ENCODE measurements around the gene B9D1. TPM values are rescaled to one million over a fixed set of nuclear protein-coding genes. Genes with fewer than 3 reads are reported as not detected.

B9D1 gene
- total RNA-seq, 1 donor from 2014 or later = 6.7 TPM

DNA sequence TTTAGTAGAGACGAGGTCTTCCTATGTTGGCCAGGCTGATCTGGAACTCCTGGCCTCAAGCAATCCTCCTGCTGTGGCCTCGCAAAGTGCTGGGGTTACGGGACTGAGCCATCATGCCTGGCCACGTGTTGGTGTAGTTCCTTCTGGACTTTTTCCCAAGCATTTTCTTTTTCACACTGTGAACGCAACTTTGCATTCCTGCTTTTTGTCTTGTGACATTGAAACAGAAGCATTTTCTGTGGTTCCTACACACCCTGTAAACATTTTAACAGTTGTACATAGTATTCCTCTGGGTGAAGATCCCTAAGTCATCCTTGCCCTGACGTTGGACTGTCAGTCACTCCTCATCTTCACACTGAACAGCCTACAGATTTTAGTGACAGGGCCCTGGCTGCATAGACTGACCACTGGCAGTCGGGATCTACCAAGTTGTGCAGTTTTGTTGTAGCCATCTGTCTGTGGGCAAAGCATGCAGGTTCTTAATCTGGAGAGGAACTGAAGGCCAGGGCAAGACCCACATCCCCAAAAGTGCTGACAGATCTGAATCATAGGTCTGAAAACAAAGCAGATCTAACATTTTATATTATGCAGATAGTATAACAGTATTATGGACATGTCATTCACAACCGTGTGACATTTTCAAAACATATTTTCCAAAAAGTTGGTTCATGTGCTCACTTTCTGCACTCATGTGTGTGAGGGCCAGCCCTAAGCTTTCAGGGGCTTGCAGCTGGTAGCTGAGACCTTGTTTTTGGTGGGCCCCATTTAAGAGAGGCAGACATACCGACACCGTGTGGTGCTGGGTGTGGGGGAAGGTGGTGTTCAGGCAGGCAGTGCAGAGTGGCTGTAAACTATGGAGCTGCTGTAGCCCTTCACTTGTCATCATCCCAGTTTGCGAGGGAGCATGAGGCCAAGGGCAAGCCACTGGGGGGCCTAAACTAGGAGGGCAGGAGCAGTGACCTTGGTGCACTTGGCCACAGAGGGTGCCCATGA, 65.4 kb downstream of the B9D1 start:
- H3K27ac Mint-ChIP-seq = no peak overlapping the region
- H3K9me3 Mint-ChIP-seq = no peaks in the 10 kb centered on the region
- H3K4me3 Mint-ChIP-seq = no peak overlapping the region
- TF ChIP-seq, protein P1, sequence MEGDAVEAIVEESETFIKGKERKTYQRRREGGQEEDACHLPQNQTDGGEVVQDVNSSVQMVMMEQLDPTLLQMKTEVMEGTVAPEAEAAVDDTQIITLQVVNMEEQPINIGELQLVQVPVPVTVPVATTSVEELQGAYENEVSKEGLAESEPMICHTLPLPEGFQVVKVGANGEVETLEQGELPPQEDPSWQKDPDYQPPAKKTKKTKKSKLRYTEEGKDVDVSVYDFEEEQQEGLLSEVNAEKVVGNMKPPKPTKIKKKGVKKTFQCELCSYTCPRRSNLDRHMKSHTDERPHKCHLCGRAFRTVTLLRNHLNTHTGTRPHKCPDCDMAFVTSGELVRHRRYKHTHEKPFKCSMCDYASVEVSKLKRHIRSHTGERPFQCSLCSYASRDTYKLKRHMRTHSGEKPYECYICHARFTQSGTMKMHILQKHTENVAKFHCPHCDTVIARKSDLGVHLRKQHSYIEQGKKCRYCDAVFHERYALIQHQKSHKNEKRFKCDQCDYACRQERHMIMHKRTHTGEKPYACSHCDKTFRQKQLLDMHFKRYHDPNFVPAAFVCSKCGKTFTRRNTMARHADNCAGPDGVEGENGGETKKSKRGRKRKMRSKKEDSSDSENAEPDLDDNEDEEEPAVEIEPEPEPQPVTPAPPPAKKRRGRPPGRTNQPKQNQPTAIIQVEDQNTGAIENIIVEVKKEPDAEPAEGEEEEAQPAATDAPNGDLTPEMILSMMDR (IDR thresholded peaks at IDR 0.05) = no peak
- intact Hi-C loops (cut with micrococcal nuclease) = no loop called here
- H3K27me3 Mint-ChIP-seq = peaks cover 2% of the 10 kb centered on the region
- CTCF ChIA-PET = no interaction called here
- H3K36me3 Mint-ChIP-seq (ENCODE audit: low read depth) = no peaks in the 10 kb centered on the region
- peaks cover 13% of the 10 kb centered on the region for H3K4me1 Mint-ChIP-seq
- ATAC-seq (ENCODE audit: low read depth) = no peak
- no peak for DNase-seq
- POLR2A ChIA-PET = interaction anchor here (1.0 kb wide), 1 partner anchor 9 kb away, joined by 3 read pairs; no protein-coding TSS in a partner anchor

DNA sequence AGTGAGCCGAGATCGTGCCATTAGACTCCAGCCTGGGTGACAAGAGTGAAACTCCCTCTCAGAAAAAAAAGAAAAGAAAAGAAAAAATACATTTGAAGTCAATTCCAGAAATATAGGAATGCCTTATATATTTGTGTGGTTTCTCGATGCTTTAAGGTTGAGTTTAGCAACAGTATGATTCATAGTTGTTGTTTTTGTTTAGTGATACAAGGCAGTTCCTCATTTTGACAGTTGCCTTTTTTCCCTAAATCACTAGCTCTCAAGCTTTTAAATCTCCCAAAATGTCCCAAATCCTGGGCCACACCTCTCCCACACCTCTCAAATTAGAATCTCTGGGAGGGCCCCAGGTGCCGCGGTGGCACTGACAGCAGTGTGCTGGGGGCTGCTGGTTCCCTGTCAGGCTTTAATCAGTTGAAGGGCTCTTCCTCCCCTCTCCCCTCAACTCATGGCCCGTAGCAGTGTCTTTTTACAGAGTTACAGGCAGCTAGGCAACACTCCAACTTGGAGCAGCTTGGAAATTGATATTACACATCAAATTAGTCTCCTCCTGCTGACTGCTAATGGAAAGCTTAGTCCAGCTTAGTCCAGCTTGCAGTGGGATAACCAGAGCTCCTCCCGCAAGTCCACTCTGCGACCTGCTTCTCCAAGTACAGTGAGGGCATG, 66.9 kb downstream of the B9D1 start:
- H3K27me3 Mint-ChIP-seq = peaks cover 6% of the 10 kb centered on the region
- POLR2A ChIA-PET = no interaction called here
- DNase-seq (no peak), ATAC-seq (ENCODE audit: low read depth) (no peak)
- peaks cover 9% of the 10 kb centered on the region for H3K4me1 Mint-ChIP-seq
- TF ChIP-seq, protein P1 (IDR thresholded peaks at IDR 0.05) = no peak
- CTCF ChIA-PET = interaction anchor here (2.2 kb wide), 1 partner anchor 42 kb away, joined by 6 read pairs; no protein-coding TSS in a partner anchor
- H3K4me3 Mint-ChIP-seq = no peak overlapping the region
- intact Hi-C loops (cut with micrococcal nuclease) = no loop called here
- H3K9me3 Mint-ChIP-seq = no peaks in the 10 kb centered on the region
- H3K36me3 Mint-ChIP-seq (ENCODE audit: low read depth) = peaks cover 2% of the 10 kb centered on the region
- no peak overlapping the region for H3K27ac Mint-ChIP-seq

DNA sequence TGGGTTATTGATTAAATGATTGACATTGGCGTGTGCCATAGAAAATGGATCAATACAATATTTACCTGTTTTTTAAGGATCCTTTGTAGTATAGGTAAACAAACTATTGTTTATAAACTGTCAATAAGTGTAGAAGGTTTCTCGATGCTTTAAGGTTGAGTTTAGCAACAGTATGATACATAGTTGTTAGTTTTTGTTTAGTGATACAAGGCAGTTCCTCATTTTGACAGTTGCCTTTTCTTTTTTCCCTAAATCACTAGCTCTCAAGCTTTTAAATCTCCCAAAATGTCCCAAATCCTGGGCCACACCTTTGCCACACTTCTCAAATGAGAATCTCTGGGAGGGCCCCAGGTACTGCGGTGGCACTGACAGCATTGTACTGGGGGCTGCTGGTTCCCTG, 68.1 kb downstream of the B9D1 start:
- Mint-ChIP-seq H3K27ac (no peak overlapping the region), H3K4me3 (no peak overlapping the region), H3K9me3 (no peaks in the 10 kb centered on the region), H3K27me3 (peaks cover 7% of the 10 kb centered on the region), H3K36me3 (ENCODE audit: low read depth) (peaks cover 2% of the 10 kb centered on the region), H3K4me1 (peaks cover 14% of the 10 kb centered on the region)
- no peak for DNase-seq
- ATAC-seq (ENCODE audit: low read depth) = no peak
- CTCF ChIA-PET = interaction anchor here (2.2 kb wide), 1 partner anchor 44 kb away, joined by 6 read pairs; no protein-coding TSS in a partner anchor
- POLR2A ChIA-PET = interaction anchor here (0.6 kb wide), 1 partner anchor 54 kb away, joined by 3 read pairs; no protein-coding TSS in a partner anchor
- TF ChIP-seq, protein P1 (IDR thresholded peaks at IDR 0.05) = no peak
- intact Hi-C loops (cut with micrococcal nuclease) = no loop called here

Other genes with a start within 250 kb of the B9D1 start
- gene GRAPL, start 235.1 kb downstream of the B9D1 start, total RNA-seq = 54.5 and 59.0 TPM in 2 replicates
- gene EPN2, start 125.4 kb downstream of the B9D1 start, total RNA-seq = 11.6 and 16.6 TPM in 2 replicates
- gene MAPK7, start 15.8 kb upstream of the B9D1 start, total RNA-seq = 20.0 and 24.0 TPM in 2 replicates
- gene MFAP4, start 24.5 kb upstream of the B9D1 start, total RNA-seq = not detected in 2 replicates
- 0.51 TPM in 1 of 2 replicates, not detected in the other for gene RNF112, start 48.5 kb upstream of the B9D1 start, total RNA-seq
- 0.11 and 0.44 TPM in 2 replicates for gene SLC47A1, start 171.1 kb upstream of the B9D1 start, total RNA-seq